ENCODE measurements around the gene SLC5A1. TPM values are rescaled to one million over a fixed set of nuclear protein-coding genes. Genes with fewer than 3 reads are reported as not detected.

Gene SLC5A1
- total RNA-seq, 4 donors from 2014 or later: 0.24 TPM; not detected in 3

DNA sequence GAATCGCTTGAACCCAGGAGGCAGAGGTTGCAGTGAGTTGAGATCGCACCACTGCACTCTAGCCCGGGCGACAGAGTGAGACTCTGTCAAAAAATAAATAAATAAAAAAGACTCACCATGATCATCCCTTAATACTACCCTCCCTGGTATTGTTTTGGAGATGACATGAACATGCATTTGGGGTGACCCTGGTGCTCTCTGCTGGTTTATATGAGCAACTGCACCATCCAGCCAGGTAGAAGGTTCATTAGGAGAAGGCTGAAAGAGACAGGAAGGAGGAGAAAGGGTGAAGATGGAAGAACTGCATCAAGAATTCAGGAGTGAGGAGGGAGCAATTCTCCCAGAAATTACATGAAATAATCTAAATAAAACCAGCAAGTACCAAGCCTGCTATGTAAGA, 37.8 kb downstream of the SLC5A1 start:
- in situ Hi-C loops (cut with MboI; ENCODE audit: low sequenced_read_pairs in 4 of 4): loop anchor here in 3 of 4 donors (5.0 to 10.0 kb wide), 2 partner anchors 104 to 106 kb away; no protein-coding TSS in a partner anchor
- no peak for TF ChIP-seq POLR2A (IDR thresholded peaks at IDR 0.05)
- TF ChIP-seq, protein P1, sequence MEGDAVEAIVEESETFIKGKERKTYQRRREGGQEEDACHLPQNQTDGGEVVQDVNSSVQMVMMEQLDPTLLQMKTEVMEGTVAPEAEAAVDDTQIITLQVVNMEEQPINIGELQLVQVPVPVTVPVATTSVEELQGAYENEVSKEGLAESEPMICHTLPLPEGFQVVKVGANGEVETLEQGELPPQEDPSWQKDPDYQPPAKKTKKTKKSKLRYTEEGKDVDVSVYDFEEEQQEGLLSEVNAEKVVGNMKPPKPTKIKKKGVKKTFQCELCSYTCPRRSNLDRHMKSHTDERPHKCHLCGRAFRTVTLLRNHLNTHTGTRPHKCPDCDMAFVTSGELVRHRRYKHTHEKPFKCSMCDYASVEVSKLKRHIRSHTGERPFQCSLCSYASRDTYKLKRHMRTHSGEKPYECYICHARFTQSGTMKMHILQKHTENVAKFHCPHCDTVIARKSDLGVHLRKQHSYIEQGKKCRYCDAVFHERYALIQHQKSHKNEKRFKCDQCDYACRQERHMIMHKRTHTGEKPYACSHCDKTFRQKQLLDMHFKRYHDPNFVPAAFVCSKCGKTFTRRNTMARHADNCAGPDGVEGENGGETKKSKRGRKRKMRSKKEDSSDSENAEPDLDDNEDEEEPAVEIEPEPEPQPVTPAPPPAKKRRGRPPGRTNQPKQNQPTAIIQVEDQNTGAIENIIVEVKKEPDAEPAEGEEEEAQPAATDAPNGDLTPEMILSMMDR (IDR thresholded peaks at IDR 0.05 in 4 of 5, conservative IDR thresholded peaks at IDR 0.05 in 1 of 5): peak; percentile 66 to 75 (median 70)

GRCh38 chr22:32082331-32082730, 39.3 kb downstream of the SLC5A1 start:
- Histone ChIP-seq H3K27ac (no peak overlapping the region), H3K27me3 (peaks cover 0 to under 1% (median 0%) of the 10 kb centered on the region in 3 donors), H3K4me3 (no peak overlapping the region), H3K9me3 (no peaks in the 10 kb centered on the region), H3K4me1 (peaks cover 13 to 15% of the 10 kb centered on the region in 2 donors), H3K36me3 (no peaks in the 10 kb centered on the region)
- TF ChIP-seq POLR2A (IDR thresholded peaks at IDR 0.05): no peak
- TF ChIP-seq, protein P1 (IDR thresholded peaks at IDR 0.05 in 4 of 5, conservative IDR thresholded peaks at IDR 0.05 in 1 of 5): no peak
- intact Hi-C loops (cut with DNase I; ENCODE audit: low total_unique reads): no loop called here
- in situ Hi-C loops (cut with MboI; ENCODE audit: low sequenced_read_pairs in 4 of 4): loop anchor here in 3 of 4 donors (5.0 to 10.0 kb wide), 2 partner anchors 105 to 108 kb away; no protein-coding TSS in a partner anchor
- ATAC-seq: no peak
- no peak for DNase-seq

More for the DNA sequence above, 37.8 kb downstream of the SLC5A1 start:
- no peaks in the 10 kb centered on the region for H3K36me3 ChIP-seq
- no peaks in the 10 kb centered on the region for H3K27me3 ChIP-seq
- H3K27ac ChIP-seq: no peak overlapping the region
- intact Hi-C loops (cut with DNase I; ENCODE audit: low total_unique reads): loop anchor here (1.0 to 2.0 kb wide), 2 partner anchors 74 to 104 kb away; no protein-coding TSS in a partner anchor
- H3K4me3 ChIP-seq: no peak overlapping the region
- H3K4me1 ChIP-seq: peaks cover 20 to 22% of the 10 kb centered on the region in 2 donors
- ATAC-seq (peak; percentile 75 to 77), DNase-seq (peak in 1 of 2 donors; percentile 25)
- H3K9me3 ChIP-seq: no peaks in the 10 kb centered on the region

DNA sequence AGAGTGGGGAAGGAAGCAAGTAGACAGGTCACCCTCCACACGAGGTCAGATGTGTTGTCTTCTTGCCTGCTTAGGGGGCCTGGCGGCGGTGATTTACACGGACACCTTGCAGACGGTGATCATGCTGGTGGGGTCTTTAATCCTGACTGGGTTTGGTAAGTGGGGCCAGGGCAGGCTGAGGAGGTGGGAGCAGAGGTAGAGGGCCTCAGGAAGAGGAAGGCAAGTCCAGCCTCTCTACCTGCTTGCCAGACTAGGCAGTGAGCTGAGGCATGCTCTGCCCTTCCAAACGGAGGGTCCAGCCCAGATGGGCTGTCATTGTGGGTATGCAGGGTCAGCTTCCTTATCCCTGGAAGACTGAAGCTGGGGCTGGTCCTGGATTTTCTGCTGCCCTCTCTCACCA, 39.9 kb downstream of the SLC5A1 start:
- in situ Hi-C loops (cut with MboI; ENCODE audit: low sequenced_read_pairs in 4 of 4): loop anchor here in 3 of 4 donors (5.0 to 10.0 kb wide), 2 partner anchors 106 to 108 kb away; no protein-coding TSS in a partner anchor
- Histone ChIP-seq H3K36me3 (no peaks in the 10 kb centered on the region), H3K27me3 (peaks cover 0 to 3% (median 0%) of the 10 kb centered on the region in 3 donors), H3K4me1 (peaks cover 13 to 15% of the 10 kb centered on the region in 2 donors), H3K4me3 (no peak overlapping the region), H3K9me3 (no peaks in the 10 kb centered on the region), H3K27ac (no peak overlapping the region)
- ATAC-seq: no peak
- no peak for TF ChIP-seq POLR2A (IDR thresholded peaks at IDR 0.05)
- TF ChIP-seq, protein P1 (IDR thresholded peaks at IDR 0.05 in 4 of 5, conservative IDR thresholded peaks at IDR 0.05 in 1 of 5): no peak
- DNase-seq: no peak
- intact Hi-C loops (cut with DNase I; ENCODE audit: low total_unique reads): no loop called here

GRCh38 chr22:32083814-32084213, 40.8 kb downstream of the SLC5A1 start:
- peaks cover 9 to 12% of the 10 kb centered on the region in 2 donors for H3K4me1 ChIP-seq
- H3K27ac ChIP-seq: no peak overlapping the region
- H3K9me3 ChIP-seq: no peaks in the 10 kb centered on the region
- H3K27me3 ChIP-seq: peaks cover 0 to 3% (median 0%) of the 10 kb centered on the region in 3 donors
- no peak overlapping the region for H3K4me3 ChIP-seq
- H3K36me3 ChIP-seq: no peaks in the 10 kb centered on the region
- TF ChIP-seq, protein P1 (IDR thresholded peaks at IDR 0.05 in 4 of 5, conservative IDR thresholded peaks at IDR 0.05 in 1 of 5): no peak
- TF ChIP-seq POLR2A (IDR thresholded peaks at IDR 0.05): no peak
- in situ Hi-C loops (cut with MboI; ENCODE audit: low sequenced_read_pairs in 4 of 4) (loop anchor here in 3 of 4 donors (5.0 to 10.0 kb wide), 2 partner anchors 107 to 109 kb away; no protein-coding TSS in a partner anchor), intact Hi-C loops (cut with DNase I; ENCODE audit: low total_unique reads) (no loop called here)
- DNase-seq (no peak), ATAC-seq (no peak)

Measured in gastrocnemius medialis (tissue), 4 donors.